ENCODE measurements around the gene ATP8B2.
"Not testable (repeated sequence)": the region's sequence is repeated elsewhere in the genome, so short reads cannot be mapped to it uniquely, and the experiment has no call there.

- not testable (repeated sequence) for TF ChIP-seq CTCF (tag by site-specific recombination; IDR thresholded peaks at IDR 0.05); ZNF561 (tag by site-specific recombination; IDR thresholded peaks at IDR 0.05; ENCODE audit: borderline replicate concordance); ZNF398 (tag by site-specific recombination; IDR thresholded peaks at IDR 0.05); ATF2 (tag by site-specific recombination; IDR thresholded peaks at IDR 0.05; ENCODE audit: low read depth); ZNF660 (tag by site-specific recombination; IDR thresholded peaks at IDR 0.05); ZBTB10 (tag by site-specific recombination; IDR thresholded peaks at IDR 0.05); RBAK (tag by site-specific recombination; IDR thresholded peaks at IDR 0.05); ZNF140 (tag by site-specific recombination; IDR thresholded peaks at IDR 0.05); ZNF426 (tag by site-specific recombination; IDR thresholded peaks at IDR 0.05); ZBTB1 (tag by site-specific recombination; IDR thresholded peaks at IDR 0.05); ZNF777 (tag by site-specific recombination; IDR thresholded peaks at IDR 0.05; ENCODE audit: borderline replicate concordance); ZNF239 (tag by site-specific recombination; IDR thresholded peaks at IDR 0.05); OSR2 (tag by site-specific recombination; IDR thresholded peaks at IDR 0.05)
Measured at GRCh38 chr1:154307670-154308270, 17.6 kb upstream of the ATP8B2 start.

All from HEK293 (cell line).